ENCODE measurements around the gene PHTF2.
"Not testable (repeated sequence)": the region's sequence is repeated elsewhere in the genome, so short reads cannot be mapped to it uniquely, and the experiment has no call there.

PHTF2 gene

DNA sequence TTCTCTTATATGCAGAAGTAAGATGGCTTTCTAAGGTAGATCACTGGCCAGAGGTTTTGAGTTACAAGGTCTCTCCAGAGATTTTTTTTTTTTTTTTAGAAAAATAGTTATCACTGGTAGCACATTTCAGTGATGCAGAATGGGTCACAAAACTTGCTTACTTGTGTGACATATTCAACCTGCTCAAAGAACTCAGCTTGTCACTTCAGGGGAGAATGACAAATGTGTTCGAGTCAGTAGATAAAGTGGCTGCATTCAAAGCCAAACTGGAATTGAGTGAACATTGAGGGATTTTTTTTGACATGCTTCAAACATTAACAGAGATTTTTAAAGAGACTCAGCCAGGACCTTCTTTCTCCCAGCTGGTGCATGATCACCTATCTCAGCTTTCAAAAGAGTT, 33.4 kb downstream of the PHTF2 start:
- no peak for DNase-seq

DNA sequence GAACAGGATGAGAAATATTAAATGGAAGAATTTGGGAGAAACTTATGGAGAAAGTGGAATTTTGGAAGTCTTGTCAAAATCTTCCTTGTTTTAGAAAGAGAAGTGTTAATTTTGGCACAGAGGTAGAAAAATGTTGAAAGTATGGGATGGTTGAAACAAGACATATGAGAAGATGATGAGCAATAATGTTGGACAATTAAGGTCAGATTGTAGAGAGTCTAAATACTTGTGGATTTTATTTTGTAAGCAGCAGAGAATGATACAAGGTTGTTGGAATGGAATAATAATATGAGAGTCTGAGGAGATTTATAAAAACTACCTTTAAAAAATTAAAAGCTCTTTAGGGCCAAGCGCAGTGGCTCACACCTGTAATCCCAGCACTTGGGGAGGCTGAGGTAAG, 34.6 kb downstream of the PHTF2 start:
- no peak for DNase-seq

DNA sequence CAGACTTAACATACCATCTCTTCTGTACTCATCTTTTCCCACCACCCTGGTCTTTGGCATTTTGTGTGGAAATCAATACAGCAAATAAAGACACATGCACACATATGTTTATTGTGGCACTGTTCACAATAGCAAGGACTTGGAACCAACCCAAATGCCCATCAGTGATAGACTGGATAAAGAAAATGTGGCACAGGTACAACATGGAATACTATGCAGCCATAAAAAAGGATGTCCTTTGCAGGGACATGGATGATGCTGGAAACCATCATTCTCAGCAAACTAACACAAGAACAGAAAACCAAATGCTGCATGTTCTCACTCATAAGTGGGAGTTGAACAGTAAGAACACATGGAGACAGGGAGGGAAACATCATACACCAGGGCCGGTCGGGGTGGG, 37.9 kb downstream of the PHTF2 start:
- not testable (repeated sequence) for DNase-seq

DNA sequence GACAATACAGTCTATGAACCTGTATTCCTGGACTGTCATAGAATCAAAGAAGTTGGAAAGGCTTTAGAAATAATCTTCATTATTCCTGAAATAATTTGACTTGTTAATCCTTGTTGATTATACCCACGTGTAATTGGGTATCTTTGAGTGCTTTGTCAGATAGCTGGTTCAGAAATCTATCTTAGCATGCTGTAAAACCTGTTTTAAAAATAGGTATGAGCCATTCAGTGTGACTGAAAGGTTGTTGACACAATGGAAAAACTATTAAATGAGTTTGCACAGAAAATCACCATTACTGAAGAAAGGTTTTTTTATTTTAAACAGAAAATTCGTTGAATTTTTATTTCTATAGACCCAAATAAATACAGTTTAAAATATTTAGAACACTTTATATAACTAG, 38.7 kb downstream of the PHTF2 start:
- DNase-seq: no peak

DNA sequence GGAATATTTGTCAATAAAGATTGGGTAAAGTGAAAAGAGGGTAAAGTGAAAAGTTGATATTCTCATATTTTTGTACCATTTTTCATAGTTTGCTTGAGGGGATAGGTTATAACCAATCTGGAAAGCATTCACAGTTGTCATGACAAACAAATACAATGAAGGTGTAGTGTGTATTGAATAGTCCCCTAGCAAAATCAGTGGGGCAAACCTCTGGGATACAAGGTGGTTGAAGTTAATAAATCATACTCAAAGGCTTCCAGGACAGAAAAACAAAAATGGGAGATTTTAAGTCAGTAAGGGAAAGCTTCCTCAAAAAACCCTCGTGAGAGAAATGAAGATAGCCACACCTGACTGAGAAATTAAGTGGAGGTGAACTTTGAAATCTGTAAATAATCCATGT, 39.4 kb downstream of the PHTF2 start:
- no peak for DNase-seq

DNA sequence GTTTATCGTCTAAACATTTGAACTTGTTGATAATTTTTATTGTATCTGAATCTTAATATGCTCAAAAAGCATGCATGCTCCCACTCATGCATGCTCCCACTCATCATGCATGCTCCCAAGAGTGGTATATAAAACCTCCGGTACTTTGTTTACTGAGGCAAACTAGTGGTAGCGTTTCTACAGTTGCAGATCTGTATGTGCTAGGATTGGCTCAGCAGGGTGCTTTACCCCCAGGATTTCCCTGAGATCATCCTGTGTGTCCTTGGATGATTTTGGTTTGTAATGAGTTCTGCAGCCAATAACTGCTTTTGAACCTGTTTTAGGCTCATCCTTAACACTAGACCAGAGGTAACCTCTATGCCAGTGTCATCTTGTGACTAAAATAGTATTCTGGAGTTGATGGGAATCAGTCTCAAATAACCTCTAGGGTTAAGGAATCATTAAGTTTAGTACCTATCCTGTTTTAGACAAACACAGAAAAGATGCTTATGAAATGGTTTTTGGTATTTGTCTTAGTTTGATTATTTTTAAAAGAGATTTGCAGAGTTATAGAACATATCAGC, 40.4 kb downstream of the PHTF2 start:
- no peak for DNase-seq

DNA sequence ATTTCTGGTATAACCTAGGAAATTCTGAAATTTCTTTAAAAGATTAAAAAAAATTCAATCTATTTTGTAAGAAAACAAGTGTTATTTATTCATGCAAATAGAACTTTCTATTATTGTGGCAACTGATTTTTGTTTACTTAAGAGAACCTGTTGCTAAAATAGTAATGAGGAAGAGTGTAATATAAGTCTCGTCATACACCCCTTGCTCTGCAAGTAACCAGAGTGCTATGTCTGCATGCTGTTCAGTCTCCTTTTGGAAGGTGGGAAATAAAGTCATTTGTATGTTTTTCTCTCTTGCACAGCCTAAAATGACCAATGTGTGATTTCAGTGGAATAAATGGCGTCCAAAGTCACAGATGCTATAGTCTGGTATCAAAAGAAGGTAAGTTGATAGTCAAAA, 41.3 kb downstream of the PHTF2 start:
- DNase-seq: no peak

DNA sequence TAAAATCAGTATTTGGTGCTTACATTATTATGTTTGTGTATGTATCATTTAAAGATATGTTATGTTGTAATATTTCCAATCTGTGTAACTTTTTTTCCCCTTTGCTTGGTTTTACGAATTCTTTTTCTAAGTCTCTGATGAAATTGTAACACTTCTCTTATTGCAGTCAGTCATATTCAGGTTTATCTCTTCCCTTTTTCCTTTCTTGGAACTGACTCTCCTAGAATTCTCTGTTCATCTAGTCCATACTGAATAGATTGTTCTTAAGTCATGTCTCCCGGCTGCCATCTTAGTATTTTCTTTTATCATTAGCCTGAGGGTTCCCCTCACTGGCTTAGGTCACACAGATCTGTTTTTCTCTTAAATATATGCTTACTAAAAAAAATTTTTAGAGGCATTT, 44.6 kb downstream of the PHTF2 start:
- peak; percentile 70 for DNase-seq

DNA sequence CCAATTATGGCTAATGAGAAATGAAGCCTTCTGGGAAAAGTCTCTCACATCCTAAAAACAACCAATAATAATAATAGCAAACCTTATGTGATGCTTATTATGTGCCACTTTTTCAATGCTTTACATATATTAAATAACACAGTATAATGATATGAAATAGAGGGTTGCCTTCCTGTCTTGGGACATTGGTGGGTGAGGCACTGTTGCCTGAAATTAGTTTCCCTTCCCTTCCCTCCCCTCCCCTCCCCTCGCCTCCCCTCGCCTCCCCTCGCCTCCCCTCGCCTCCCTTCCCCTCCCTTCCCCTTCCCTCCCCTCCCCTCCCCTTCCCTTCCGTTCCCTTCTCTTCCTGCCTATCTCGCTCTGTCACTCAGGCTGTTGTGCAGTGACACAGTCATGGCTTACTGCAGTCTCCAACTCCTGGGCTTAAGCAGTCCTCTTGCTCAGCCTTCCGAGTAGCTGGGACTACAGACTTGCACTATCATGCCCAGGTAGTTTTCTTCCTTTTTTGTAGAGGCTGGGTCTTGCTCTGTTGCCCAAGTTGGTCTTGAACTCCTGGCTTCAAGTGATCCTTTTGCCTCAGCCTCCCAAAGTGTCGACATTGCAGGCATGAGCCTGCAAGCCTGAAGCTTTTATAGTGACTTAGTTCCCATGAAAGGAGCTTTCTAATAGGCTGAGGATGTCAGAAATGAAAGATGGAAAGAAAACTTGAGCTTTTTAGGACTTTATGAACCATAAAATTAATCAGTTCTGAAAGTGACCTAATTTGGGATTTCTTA, 47.9 kb downstream of the PHTF2 start:
- DNase-seq: no peak

DNA sequence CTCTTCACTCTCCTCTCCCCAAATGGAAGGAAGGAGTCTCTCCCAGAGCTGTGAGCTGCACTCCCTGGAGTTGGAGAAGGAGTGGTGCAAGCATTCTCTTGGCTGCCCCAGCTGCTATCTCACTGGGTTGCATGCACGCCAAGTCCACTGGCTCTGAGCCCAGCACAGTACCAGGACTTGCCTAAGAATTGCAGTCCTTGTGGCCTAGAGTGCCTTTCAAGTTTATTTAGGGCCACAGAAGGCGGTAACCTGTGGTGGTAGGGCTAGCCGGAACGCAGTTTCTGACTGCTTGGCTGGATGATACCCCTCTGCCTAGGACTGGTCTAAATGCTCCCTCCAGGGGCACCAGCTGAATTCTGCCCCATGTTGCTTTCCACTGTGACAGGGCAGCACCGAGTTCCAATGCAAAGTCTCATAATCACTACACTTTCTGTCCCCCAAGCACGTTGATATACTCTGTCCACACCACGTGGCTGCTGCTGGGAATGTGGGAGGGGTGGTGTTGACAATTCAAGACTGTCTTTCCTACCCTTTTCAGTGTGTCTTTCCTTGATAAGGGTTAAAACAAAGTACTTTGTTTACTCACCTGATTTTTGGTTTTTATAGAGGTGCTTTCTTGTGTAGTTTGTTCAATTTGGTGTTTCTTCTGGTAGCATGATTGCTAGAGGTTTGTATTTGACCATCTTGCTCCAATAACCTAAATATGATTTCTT, 57.0 kb downstream of the PHTF2 start:
- no peak for DNase-seq

DNA sequence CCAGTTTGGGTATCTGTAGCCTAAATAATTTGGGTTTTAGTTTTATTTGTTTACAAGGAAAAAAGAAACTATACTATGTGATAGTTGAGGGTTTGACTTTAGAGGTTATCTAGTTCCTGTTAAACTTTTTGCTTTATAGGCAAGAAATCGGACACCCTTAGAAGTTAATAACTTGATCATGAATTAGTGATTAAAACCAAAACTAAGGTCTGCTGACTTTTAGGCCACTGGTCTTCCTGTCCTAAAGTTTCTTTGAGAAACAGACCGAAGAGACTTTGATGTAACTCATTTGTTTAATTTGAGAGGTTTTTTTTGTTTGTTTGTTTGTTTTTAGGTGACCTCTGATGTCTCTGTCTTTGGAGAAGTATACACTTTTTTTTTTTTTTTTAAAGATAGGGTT, 59.7 kb downstream of the PHTF2 start:
- no peak for DNase-seq

DNA sequence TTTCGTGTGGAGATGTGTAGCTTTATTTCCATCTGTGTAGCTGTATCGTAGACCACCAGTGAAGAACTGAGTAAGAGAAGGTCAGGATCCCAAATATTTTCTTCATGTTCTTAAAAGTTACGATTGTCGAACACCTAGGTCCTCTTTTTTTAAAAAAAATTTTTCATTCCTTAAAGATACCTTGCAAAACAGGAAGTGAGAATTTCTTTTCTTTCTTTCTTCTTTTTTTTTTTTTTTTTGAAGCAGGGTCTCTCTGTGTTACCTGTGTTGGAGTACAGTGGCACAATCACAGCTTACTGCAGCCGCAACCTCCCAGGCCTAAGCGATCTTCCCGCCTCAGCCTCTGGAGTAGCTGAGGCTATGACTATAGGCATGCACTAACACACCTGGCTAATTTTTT, 60.8 kb downstream of the PHTF2 start:
- DNase-seq: no peak

DNA sequence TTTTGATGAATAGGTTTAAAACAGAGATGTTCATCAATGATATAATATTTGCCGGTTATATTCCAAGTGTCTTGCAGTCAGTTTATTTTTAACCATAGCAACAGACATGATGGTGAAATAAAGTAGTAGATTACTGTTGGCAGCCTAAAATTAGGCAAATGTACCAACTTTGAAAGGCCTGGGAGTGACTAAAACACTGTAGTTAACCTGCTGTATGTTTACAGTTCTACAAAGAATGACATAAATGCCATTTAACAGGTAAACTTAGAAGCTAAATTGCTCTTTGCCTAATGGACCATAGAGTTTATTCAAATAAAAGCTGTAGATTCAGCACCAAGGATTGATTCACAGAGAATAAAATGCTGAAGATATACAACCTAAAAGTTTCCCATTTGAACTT, 64.1 kb downstream of the PHTF2 start:
- no peak for DNase-seq

DNA sequence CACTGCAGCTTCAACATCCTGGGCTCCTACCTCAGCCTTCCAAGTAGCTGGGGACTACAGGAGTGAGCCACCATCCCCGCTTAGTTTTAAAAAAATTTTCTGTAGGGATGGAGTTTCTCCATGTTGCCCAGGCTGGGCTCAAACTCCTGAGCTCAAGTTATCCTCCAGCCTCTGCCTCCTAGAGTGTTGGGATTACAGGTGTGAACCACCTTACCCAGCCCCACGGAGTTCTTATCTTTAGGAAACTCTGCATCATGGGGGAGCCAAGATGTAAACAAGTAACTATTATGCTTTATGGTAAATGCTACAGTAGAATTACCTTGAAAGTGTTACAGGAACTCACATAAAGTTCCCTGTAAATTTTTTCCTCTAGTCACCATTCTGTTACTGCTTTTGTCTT, 65.3 kb downstream of the PHTF2 start:
- DNase-seq: no peak

DNA sequence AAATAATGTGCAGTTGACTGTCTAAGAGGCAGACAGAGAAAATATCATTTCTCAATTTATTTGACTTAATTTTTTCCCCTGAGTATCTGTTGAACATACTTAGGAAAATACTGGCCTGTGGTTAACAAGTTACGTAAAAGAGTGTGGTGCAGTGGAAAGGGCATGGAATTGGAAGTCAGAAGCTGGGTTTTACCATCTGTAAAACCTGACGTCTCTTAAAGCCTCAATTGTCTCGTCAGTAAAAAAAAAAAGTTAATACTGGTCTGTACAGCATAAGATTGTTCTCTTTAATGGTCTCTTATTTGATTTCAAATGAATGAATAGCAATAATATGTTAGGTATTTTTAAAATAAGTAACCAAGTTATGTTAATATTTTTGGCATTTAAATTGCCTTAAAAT, 67.8 kb downstream of the PHTF2 start:
- no peak for DNase-seq

DNA sequence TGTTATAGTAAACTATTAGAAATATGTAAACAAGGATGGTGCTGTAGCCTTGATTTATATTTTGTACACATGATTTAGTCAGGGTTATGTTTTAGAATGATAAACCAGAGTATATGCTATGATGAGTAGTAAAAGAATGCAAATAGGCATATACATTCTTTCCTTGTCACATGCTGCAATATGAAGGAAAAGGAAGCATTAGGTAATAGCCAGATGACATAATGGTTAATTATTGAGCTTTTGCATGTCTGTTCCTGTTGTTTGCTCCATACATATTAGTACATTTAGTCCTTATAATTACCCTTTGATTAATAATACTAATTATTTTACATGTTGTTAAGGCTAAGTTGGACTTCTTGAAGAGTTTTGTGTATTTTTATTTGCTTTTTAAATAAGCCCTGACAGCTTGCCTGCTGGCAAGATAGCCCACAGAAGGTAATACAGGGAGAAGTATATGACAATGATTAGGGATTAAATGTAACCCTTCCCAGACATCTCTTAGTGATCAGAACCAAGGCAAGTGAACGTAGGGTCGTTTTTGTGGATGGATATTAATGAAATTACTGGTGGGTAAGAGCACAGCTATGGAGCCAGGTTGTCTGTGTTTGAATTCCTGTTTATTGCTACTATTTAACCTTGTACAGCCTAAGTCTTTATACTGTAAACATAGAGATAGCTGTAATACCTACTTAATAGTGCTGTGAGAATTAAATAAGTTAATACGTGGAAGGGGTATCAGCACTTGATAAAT, 68.4 kb downstream of the PHTF2 start:
- DNase-seq: no peak

DNA sequence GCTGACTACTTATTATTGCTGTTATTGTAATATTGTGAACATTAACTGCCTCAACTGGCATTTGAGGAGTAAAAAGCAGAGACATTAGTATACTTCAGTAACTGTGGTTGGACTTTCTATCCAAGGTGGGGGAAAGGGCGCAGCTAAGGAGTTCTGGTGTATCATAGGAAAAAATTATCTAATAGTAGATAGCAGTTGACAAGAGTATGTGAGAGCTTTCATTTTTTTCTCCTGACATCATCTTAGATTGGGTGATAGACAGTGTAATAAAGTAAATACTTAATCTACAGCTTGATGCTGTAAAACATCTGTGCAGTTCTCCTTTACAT, 68.9 kb downstream of the PHTF2 start:
- DNase-seq: no peak

DNA sequence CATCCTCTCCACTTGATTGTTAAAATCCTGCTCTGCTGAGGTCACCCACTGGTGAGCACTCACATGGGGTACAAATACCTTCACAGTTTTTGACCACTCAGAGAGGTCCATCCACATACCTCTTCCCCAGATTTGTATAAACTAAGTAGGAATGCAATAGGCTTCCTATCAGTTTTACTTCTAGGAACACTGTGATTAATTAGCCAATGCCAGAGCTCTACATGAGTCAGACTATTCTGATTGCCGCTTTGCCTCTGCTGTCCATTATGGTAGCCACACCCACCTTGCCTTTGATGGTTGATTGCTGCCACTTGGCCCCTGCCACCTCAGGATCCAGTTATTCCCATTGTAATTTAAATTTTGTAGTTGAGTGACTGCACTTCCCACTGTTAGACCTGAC, 73.7 kb downstream of the PHTF2 start:
- not testable (repeated sequence) for DNase-seq

DNA sequence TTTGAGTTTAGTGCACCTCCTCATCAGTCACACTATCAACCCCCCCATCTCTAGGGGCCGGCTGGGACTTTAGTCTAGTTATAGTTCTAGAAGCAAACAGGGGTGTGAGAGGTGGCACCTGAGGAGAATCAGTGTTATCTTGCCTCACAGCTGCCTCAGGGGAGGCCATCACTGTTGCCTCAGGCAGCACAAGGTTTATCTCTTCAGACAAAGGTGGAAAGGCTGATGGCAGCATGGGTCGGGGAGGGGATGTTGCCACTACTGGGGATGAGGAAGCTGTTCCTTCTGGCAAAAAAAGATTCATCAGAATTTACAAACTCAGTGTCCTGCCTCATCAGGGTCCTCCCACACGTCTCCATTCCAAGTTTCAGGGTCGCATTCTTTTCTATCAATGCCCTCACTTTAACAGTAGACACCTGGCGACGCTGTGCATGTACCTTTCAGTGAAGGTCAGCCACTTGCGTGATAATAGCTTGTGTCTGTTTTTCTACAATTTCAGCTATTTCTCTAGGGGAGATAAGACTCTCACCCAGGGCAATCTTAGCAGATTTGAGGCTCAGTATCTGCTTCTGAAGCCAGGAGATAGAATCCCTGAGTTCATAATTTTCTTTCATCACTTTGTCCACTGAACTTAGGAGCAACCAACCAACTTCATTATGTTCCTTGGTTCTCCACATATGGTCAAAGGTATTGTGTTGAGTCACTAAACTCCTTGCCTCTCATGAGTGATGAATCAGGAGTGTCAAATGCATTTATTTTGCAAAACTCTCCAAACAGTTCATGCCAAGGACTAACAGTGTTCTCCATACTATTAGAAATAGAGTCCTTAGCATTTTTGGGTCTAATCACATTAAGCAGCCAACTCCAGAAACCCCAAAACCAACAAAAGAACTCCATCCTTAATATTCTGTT, 75.1 kb downstream of the PHTF2 start:
- DNase-seq: not testable (repeated sequence)

DNA sequence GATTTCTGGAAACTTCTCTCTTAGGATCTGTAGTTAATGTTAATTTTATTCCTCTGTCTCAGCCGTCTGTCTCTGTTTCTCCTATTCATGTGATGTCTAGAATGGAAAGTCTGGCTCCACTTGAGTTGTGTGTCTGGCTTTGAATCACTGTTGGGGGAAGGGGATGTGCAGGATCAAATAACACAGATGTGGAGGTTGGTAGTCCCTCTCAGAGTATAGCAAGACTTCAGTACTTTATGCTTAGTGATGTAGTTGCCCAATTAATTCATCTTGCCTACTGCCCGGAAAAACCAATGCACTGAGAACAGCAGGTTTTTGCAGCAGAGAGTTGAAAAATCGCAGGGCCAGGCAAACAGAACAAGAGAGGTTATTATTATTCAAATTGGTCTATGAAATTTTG, 79.2 kb downstream of the PHTF2 start:
- no peak for DNase-seq

DNA sequence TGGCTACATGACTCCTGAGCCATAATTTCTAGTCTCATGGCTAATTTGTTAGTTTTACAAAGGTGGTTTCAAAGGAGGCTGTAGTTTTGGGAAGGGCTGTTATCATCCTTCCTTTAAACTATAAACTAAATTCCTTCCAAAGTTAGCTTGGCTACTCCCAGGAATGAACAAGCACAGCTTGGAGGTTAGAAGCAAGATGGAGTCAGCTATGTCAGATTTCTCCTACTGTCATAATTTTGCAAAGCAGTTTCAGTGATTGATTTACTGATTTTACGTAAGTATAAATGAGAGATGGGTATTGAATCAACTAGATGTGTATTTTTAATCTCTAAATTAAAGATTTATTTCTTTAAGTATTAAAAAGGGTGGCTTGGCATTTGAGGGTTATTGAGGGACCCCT, 79.9 kb downstream of the PHTF2 start:
- DNase-seq: no peak

DNA sequence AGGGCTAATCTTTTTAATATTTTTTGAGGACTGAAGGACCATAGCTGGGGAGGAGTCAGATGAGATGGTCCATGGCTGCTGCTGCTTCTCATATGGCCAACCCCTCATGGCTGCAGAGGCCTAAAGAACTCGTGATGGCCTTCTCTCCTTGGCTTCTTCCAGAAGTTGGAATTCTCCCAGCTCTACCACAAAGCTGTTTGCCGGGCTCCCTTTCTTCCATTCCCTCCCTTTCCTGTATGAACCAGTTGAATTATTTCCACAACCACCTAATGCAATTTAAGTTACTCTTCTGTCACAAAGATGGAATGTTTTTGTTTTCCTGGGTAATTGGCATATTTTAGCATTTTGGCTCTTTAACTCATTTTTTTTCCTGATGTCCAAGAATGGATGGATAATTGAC, 80.7 kb downstream of the PHTF2 start:
- no peak for DNase-seq

DNA sequence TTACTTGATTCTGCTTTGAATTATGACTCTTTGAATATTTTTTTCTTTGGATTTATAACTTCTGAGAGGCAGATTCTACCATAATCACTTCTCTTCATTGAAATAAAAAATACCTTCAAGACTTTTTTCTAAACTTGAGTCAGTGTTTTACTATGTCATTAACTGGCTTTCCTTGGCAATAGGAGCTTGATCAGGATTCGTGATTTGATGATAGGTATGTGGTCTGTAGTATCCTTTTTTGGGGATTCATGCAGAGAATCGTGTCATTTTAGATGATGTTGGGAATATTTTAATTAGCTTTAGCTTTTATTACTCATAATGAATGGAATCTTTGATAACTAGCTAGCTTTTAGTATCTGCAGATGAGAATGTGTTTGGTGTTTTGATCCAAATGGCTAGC, 83.3 kb downstream of the PHTF2 start:
- no peak for DNase-seq
